Suppressor macrophage treated with lipopolysaccharide for 1 hour (primary cell): ENCODE results near the gene RAB15.

Experiments used
- DNase-seq, 3 donors: peaks; one replicate each; pipeline ENCODE4 v3.0.0-alpha.2; 2020 to 2022

The RAB15 gene

DNA sequence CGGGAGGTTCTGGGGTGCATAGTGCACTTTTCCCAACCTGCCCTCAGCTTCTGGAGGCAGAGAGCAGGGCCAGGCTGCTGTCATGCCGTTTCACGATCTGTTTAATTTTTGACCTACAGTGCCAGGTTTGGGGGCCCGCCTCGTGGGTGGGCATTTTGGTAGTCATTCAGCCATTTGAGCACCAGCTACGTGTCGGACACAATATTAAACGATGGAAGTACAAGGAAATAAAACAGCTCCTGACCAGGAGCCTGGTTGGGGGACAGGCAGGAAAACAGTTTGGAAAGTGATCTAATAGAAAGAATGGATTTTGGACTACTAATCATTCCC is 15.3 kb upstream of the RAB15 start:
- no peak for DNase-seq

DNA sequence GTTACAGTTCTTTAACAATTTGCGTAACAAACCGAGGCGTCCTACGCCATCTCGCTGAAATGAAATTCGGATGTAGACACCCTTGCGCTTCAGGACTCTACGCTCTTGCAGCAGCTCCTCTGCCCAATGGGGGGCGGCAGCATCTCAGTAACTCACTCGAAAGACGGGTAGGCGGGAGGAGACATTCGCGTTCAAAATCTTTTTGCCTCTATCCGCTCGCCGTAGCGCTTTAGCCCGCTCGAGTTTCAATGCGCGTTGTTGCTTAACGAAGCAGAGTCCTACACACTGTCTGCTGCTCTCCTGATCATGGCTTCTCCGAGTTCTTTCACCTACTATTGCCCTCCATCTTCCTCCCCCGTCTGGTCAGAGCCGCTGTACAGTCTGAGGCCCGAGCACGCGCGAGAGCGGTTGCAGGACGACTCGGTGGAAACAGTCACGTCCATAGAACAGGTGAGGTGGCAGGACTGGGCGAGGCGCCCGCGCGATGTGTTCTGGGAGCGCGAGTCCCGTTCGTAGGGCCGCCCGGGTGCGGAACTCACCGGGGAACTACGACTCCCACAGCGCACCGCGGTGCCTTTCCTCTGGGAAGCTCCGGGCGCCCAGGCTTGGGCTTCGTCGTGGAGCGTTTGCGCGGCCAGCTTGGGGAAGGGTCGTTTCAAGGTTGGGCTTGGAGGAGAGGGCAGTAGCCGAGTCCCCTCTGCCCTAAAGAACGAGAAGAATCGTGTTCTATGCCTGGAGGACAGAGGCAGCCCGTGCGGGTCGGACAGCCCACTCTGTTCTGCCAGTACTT is 14.7 kb upstream of the RAB15 start, which contains the start of gene FNTB:
Gene FNTB, plus strand, starts transcription at position 248 of the 790 bp plus-strand sequence. Its CDS starts 59 bp downstream, at position 307.
- peak; percentile 97 to 99 (median 98) for DNase-seq

DNA sequence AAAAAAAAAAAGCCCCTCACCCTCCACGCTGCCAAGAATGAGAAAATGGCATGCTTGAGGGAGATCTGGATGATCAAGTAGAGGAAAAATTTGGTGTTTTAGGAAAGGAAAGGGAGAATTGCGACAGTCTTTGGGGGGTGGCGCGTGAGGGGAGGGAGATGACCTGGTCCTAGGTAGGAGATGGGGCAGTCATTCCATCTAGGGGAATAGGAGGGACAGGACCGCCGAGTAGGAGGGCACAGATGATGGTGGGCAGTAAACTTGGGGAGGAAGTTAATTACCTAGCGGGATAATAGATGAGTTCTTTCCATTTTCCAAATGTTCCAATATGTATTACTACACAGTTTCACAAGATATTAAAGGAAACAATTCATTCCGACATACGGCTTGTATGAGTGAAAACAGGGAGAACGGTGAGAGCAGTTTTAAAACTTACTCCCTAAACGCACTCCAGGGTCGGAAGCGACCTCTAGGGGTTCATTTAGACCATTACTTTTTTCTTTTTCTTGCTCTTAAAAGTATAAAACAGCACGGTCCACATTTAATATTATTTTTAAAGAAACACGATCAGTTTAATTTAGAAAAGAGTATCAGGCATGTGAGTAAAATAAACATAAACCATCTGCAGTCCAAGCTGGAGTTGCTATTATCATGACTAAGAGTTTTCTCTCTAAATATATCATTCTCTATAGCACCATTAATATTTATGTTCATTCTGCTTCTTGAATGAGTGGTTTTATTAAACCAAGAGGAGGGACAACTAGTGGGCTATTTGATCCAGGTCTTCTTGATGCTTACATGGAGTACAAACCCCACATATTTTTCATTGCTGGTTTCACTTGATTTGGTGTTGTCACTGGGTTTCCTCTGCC is 11.5 kb upstream of the RAB15 start:
- peak; percentile 62 to 68 (median 67) for DNase-seq

DNA sequence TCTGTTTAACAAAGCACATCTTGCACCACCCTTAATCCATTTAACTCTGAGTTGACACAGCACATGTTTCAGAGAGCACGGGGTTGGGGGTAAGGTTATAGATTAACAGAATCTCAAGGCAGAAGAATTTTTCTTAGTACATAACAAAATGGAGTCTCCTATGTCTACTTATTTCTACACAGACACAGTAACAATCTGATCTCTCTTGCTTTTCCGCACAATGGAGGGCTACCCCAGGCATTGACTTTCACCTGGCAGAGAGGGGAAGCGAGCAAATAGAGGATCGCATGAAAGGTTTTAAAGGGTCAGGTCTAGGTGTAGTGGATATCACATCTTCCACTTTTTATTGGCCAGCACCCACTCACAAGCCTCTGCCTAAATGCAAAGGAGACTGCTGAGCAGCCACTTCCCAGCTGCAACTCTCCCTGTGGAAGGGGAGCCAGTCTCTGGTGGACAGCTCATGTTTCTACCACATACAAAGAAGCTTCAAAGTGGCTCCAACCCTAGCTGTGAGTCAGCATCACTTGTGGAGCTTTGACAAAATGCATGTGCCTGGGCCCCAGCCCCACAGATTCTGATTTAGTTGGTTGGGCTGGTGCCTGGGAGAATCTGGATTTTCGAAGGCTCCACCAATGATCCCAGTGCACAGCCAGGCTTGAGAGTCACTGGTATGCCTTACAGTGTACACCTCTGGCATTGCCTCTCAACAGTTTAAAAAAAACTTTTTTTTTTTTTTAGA is 7.4 kb upstream of the RAB15 start:
- DNase-seq, result no peak

DNA sequence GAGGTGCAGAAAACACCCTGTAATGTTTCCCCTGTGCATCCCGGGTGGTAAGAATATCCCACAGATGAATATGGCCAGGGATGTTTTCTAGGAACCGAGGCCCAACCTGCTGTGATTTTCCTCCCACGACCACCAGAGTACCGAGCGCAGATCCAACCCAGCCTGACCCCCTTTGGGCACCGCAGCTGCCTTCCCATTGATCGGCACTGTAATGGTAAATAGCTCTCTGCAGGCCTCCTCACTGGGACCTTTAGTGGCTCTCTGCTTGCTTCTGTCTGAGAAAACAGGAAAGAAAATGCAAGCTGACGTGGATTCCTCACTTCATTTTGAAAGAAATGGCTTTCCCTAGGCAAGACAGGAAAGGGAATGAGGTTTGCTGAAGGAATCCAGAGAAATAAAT is 2.4 kb upstream of the RAB15 start:
- no peak for DNase-seq

DNA sequence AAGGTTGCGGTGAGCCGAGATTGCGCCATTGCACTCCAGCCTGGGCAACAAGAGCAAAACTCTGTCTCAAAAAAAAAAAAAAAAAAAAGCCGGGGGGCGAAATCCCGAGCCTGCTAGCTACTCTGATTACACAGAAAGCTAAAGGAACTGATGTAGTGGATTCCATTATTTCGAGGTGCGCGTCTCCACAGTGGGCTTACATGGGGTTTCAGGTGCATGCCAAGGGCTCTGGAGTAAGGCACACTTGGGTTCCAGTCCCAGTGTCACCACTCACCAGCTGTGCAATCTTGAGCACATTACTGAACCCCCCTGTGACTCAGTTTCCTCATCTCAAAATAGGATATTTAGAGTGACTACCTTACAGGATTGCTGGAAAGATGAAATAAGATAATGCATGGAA is 1.7 kb upstream of the RAB15 start:
- DNase-seq, result no peak

DNA sequence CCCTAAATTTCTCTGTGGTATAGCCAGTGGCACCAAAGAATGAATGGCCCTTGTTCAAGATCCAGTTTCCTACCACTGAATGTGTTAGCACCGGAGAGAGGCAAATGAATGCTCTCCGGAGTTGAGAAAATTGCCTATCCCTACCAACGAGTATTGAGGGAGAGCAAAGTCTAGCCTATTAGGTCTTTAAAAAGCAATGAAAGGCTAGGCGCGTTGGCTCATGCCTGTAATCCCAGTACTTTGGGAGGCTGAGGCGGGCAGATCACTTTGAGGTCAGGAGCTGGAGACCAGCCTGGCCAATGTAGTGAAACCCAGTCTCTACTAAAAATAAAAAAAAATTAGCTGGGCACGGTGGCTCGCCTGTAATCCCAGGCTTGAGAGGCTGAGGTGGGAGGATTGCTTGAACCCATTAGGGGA is 898 bp upstream of the RAB15 start:
- DNase-seq, result no peak

DNA sequence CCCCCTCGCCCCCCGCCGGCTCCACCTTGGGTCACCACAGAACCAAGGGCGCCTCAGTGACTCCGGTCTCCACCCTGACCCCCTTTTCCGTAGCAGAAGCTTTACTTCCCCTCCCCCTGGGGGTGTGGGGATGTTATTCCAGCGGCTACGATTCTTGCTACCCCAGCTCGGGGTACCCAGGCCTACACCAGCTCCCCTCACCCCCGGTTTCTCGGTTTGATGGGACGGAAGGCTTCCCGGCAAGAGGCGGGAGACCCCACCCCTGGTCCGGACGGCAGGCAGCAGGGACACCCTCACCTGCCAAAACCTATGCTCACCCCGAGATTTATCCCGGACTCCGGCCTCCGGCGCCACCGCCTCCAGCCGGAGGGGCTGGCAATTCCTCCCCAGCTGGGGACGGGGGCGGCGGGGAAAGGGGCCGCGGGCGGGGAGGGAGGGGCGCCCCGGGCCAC is 619 bp downstream of the RAB15 start:
- DNase-seq, result no peak

DNA sequence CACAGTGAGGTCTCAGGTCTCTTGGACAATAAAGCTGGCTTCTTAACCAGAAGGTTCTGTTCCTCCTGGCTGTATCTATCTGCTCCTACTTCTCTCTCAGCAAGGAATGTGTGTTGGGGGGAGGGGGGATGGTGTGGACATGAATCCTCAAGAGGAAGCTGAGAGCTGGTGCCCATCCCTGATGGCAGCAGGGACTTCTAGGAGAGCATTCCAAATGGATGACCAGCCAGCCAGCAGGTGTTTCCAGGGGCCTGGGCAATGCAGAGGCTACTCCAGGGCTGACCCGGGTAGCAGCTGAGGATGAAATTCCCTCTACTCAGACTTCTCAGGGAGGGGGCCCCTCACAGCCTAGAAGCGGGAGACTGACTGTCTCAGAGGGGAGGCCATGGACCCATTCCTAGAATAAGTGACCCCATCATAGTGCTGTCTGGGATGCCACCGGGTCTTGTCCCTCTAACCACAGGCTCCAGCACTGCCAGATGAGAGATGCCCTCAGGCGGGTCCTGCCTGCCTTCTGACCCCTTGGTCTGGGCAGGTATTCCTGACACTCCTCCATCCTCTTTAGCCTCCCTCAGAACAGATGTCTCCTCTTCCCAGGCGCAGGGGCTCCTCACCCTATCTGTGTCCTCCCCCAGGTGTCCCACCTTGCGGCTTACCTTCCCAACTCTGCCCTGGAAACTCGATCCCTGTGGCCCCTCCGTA is 1.2 kb downstream of the RAB15 start:
- DNase-seq, result no peak

DNA sequence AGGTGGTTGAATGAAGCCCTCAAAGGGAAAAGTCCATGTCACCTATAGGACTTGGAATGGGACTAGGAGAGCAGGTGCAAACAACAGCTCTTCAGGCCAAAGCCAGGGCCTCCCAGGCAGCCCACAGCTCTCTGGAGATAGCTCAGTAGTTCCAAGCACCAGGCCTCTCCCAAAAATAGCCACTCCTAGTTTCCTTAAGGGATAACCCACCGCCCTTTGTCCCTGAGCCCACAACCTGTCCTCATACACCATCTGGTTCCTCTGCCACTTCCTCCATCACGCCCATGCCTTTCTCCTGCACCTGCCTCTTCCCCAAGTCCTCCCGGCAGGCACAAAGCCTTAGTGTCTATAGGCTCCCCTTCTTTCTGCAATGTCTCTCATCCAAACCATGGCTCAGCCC is 2.1 kb downstream of the RAB15 start:
- DNase-seq, result no peak

DNA sequence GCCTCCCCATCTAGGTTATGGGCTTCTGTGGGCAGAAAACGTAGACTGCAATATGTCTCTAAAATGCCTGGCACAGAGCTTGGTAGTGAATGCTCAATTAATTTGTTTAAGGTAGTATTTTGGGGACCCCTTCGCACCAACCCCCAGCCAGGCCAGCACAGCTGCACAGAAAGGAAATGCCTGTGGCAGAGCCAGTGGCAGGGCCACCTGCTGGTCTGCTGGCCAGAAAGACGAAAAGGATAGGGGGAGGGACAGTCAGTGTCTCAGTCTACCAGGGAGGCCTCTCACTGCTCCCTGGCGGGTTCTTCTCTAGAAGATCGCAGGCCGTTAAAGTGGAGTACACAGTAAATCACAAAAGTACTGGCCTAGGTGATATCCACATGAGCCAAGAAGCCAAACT is 3.5 kb downstream of the RAB15 start:
- DNase-seq, result no peak

DNA sequence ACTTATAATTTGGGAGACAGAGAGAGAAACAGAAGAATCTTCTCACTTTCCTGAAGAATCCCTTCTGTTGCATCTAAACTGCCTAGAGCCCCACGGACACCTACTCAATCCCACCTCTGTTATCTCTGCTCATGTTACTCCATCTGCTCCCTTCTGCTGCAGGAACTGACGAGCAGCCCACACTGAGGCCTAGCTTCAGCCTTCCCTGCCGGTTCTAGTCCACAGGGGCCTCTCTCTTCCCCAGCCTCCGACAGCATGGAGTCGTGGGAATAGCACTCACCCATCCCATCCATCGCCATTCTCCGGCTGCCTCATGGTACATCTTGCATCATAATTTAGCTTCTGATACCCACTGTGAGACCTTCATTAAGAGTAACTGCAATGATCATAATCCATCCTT is 4.0 kb downstream of the RAB15 start:
- no peak for DNase-seq

DNA sequence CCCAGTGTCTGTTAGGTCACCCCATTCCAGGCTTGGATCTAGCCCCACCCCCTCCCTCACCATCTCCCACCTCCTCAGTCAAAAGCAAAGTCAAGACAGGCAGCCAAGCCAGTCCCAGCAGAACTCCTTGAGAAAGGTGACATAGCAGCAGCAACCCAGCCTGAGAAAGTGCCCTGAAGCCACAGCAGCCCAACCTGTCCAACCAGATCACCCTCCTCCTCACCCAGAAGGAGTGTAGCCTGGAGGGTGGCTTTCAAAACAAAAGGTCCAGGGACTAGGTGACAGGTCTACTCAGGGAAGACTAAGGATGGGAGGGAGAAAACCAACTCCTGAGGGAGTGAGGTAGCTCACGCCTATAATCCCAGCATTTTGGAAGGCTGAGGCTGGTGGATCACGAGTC is 5.2 kb downstream of the RAB15 start:
- no peak for DNase-seq

DNA sequence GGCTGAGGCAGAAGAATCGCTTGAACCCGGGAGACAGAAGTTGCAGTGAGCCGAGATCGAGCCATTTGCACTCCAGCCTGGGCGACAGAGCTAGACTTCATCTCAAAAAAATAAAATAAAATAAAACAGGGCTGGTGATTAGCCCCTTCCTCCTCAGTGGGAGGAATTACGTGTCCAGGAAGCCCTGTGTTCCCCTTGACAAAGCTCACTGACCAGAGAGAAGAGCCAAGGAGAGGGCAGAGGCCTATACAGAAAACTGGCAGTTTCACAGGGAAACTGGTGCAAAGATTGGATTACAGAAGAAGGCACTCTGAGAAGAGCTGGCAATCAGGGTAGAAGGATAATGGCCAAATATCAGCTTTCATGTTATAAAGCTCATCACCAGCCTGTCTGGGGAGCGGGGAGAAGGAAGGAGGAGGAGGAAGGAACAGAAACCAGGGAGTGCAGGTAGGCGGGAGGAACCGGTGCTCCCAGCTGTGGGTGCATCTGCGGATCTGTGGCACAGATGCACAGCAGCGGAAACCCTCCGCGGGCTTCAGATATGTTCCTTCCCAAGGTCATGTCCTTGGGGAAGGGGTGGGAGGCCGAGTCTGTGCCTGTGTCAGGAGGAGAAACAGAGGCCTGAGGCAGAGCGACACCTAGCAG is 6.7 kb downstream of the RAB15 start:
- DNase-seq, result no peak

DNA sequence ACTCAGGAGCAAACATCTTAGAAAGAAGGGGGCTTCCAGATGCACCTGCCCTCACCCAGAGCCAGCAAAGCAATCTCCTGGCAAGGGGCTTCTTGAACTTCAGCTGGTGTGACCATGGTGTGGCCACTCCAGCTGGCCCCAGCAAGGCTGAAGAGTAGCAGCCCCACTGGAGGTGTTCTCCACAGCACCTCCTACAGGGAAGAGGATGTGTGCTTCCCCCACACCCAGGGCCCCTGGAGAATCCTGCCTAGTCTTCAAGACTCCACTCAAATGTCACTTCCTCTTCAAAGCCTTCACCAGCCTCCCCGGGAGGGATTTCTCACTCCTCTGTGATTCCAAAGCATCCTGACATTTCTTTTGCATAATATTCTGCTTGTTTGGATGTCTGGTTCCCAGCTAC is 8.5 kb downstream of the RAB15 start:
- no peak for DNase-seq

DNA sequence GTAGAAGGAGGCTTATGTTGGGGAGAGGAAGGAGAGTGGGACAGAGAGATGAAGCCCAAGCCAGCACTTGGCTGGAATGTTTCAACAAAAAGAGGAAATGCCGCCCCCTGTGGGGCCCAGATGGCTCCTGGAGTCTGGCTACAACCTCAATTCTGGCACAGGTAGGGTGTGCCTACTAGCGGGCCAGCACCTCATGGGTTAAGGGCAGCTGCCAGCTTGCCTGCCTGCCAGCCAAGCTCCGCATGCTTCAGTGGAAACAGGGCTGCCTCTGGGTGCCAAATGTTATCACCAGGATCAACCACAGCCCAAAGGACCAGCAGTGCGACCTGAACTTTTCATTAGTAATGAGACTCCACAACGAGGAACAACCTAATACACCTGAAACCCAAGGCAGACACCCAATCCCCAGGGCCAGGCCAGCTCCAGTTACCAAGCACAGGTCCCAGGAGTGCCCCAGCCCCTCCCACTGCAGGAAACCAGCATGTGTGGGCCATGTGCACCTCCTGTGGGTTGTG is 11.3 kb downstream of the RAB15 start:
- DNase-seq, result no peak

DNA sequence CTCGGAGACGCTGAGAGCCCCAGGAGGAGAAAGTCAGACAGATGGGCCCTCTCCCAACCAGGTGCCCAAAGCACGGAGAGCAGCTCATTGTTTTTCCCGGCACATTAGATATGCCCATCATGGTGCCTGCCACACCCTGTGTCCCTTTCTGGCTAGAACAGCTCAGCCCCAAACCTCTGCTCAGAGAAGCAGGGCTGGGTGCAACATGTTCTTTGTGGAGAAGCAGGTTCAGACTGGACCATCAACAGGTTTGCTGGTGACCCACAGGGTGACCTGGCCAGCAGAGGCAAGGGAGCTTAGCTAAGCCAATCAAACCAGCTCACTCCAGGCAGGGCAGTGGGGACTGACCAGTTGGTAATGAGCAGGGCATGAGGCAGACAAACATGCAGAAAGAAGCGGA is 13.4 kb downstream of the RAB15 start:
- no peak for DNase-seq

DNA sequence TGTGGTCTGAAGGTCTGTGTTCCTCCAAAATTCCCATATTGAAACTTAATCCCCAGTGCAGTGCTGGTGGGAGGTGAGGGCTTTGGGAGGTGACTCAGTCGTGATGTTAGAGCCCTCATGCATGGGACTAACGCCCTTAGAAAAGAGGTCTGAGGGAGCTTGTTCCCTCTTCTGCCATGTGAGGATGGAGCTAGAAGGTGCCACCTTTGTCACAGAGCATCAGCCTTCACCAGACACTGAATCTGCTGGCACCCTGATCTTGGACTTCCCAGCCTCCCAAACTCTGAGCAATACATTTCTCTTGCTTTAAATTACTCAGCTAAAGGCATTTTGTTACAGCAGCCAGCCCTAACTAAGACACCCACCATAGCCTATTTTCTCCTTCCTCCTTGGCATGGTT is 13.9 kb downstream of the RAB15 start:
- DNase-seq, result no peak

DNA sequence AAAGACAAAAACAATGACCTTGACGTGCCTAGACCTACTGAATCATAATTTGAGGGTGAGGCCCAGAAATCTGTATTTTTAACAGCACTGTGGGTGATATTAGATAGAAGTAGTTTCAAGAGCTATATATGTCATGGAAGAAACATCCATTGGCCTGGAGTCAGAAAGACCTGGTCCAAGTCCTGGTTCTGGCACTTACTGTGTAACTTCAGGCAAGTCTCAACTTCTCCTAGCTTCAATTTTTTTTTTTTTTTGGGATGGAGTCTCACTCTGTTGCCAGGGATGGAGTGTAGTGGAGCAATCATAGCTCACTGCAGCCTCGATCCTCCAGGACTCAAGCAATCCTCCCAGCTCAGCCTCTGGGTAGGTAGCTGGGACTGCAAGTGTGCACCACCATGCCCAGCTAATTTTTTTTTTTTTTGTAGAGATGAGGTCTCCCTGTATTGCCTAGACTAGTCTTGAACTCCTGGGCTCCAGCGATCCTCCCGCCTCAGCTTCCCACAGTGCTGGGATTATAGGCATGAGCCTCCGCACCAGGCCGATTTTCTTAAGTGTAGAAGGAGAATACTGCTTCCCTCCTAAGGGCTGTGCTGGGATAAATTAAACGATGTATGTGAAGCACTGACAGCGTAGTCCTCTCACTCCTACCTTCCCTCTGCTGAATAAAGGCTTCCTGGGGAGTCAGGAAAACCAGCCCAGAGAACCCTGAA is 15.3 kb downstream of the RAB15 start:
- DNase-seq, result no peak

DNA sequence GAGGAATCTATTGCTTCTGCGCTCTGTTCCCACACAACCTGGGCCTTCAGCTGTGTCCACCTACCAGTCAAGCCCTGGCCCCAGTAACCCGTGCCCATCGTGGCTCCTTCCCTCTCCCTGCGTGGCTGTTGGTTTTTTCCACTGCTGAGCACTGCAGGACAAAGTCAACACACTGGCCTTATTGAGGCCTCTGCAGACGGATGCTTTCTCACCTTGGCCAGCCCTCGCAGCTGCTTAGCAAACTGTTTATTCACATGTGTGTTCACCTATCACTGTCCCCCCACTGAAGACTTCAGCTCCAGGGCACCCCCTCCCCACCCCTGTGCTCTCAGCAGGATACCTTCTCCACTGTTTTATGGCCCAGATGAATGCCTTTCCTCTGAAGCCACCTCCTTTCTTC is 16.8 kb downstream of the RAB15 start:
- DNase-seq, result no peak

DNA sequence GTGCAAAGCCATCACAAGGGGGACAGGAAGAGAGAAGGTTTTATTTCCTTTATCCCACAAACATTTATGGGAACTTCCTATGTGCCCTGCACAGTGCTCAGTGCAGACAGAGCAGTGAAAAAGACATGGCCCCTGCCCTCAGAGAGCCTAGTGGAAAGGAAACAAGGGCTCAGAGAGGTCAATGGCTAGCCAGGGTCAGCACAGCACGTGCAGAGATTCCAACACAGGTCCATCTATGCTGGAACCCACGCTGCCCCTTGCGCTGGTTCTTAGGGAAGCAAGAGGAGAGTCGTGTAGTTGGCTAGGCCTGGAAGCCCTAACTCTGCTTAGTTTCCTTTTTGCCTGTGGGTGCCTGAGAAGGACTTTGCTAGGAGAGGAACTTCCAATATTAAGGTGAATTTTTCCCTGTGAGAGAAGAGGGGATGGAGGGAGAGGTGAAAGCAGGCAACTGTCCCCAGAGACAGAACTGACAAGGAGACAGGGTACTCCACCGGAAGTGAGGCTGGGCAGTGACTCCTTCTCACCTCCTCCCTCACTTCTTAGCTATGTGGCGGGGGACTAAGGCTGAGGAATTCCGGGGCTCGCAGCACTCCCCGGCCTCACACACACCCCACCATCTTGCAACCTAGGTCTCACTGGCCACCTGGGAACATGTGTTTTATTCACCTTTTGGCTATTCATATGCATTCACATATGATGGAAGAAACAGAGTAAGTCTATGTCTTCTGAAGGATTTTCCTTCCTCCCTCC is 17.5 kb downstream of the RAB15 start:
- no peak for DNase-seq
